ENCODE results near the gene ASPA.

DNA sequence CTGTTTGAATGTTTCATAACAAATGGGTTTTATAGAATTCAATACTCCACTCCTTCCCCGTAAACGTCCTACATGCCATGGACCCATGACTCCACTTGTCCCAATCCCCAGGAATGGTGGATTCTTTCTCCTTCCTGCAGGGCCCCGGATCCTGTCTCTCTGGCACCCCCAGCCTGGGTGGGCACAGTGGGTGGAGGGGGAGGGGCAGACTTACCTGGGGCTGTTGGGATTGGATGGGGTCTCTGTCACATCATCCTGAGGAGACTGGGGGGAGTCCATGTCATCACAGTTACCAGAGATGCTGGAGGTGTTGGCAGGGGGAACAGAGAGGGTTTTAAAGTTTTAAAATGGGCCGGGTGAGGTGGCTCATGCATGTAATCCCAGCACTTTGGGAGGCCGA, 68.6 kb downstream of the ASPA start:
- TF ChIP-seq, protein P1, sequence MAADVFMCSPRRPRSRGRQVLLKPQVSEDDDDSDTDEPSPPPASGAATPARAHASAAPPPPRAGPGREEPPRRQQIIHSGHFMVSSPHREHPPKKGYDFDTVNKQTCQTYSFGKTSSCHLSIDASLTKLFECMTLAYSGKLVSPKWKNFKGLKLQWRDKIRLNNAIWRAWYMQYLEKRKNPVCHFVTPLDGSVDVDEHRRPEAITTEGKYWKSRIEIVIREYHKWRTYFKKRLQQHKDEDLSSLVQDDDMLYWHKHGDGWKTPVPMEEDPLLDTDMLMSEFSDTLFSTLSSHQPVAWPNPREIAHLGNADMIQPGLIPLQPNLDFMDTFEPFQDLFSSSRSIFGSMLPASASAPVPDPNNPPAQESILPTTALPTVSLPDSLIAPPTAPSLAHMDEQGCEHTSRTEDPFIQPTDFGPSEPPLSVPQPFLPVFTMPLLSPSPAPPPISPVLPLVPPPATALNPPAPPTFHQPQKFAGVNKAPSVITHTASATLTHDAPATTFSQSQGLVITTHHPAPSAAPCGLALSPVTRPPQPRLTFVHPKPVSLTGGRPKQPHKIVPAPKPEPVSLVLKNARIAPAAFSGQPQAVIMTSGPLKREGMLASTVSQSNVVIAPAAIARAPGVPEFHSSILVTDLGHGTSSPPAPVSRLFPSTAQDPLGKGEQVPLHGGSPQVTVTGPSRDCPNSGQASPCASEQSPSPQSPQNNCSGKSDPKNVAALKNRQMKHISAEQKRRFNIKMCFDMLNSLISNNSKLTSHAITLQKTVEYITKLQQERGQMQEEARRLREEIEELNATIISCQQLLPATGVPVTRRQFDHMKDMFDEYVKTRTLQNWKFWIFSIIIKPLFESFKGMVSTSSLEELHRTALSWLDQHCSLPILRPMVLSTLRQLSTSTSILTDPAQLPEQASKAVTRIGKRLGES (CRISPR knock-in tag; IDR thresholded peaks at IDR 0.05; ENCODE audit: borderline replicate concordance), result no peak
- TF ChIP-seq MTERF4 (CRISPR knock-in tag; IDR thresholded peaks at IDR 0.05), result no peak
- TF ChIP-seq NFIC (IDR thresholded peaks at IDR 0.05; ENCODE audit: low read length), result no peak
- TF ChIP-seq KDM2A (CRISPR knock-in tag; IDR thresholded peaks at IDR 0.05; ENCODE audit: borderline replicate concordance, low read depth), result no peak
- TF ChIP-seq POLR2AphosphoS2 (IDR thresholded peaks at IDR 0.05; ENCODE audit: low read depth, low read length), result no peak
- no peak for TF ChIP-seq EZH2 (conservative IDR thresholded peaks at IDR 0.05; ENCODE audit: low read depth, low read length)
